KMS-11 (cell line): ENCODE measurements around the gene KLHL11.

Source experiments
- H2AFZ ChIP-seq: fragments of 200-600 bp; sonication (generic); 2 replicates; pipeline ENCODE4 v1.6.1; 2016; ENCODE audit warnings: antibody characterized with exemption, mixed run types, low read depth
- H3K27ac ChIP-seq: fragments of 200-600 bp; sonication (generic); 2 replicates; pipeline ENCODE4 v1.6.1; 2016; ENCODE audit warnings: mild to moderate bottlenecking, mixed run types
- H3K27me3 ChIP-seq: fragments of 200-600 bp; sonication (generic); 2 replicates; pipeline ENCODE4 v1.6.1; 2017; ENCODE audit warnings: mild to moderate bottlenecking, low read depth, mixed run types, moderate library complexity; ENCODE audit not compliant: insufficient read depth
- H3K36me3 ChIP-seq: fragments of 200-600 bp; sonication (generic); 2 replicates; pipeline ENCODE4 v1.6.1; 2017; ENCODE audit warnings: mild to moderate bottlenecking, mixed run types; ENCODE audit not compliant: insufficient read depth
- H3K4me1 ChIP-seq: fragments of 200-600 bp; sonication (generic); 2 replicates; pipeline ENCODE4 v1.6.1; 2016; ENCODE audit warnings: mild to moderate bottlenecking, low read depth, mixed run types; ENCODE audit not compliant: poor library complexity, severe bottlenecking
- H3K4me2 ChIP-seq: fragments of 200-600 bp; sonication (generic); 2 replicates; pipeline ENCODE4 v1.7.0; 2016; ENCODE audit warnings: mild to moderate bottlenecking, mixed run types
- H3K4me3 ChIP-seq: fragments of 200-600 bp; sonication (generic); IDR thresholded peaks from 2 replicates; pipeline ENCODE4 v1.6.1; 2017; ENCODE audit warnings: low read depth, low read length, mixed read lengths; ENCODE audit not compliant: insufficient read depth
- H3K79me2 ChIP-seq: fragments of 200-600 bp; sonication (generic); 2 replicates; pipeline ENCODE4 v1.6.1; 2016; ENCODE audit warnings: low read depth, mixed run types; ENCODE audit not compliant: insufficient read depth
- H3K9ac ChIP-seq: fragments of 200-600 bp; sonication (generic); 2 replicates; pipeline ENCODE4 v1.6.1; 2016; ENCODE audit warnings: mild to moderate bottlenecking, mixed run types
- H4K20me1 ChIP-seq: fragments of 200-600 bp; sonication (generic); 2 replicates; pipeline ENCODE4 v1.6.1; 2016; ENCODE audit warnings: mild to moderate bottlenecking, mixed run types; ENCODE audit not compliant: insufficient read depth
- TF ChIP-seq, protein P1 (sequence below): fragments of 200-600 bp; sonication (generic); conservative IDR thresholded peaks from 2 replicates; pipeline ENCODE4 v1.6.1; 2017; ENCODE audit warnings: low read depth, mild to moderate bottlenecking, antibody characterized with exemption, low read length, moderate library complexity, mixed read lengths

KLHL11 gene

DNA sequence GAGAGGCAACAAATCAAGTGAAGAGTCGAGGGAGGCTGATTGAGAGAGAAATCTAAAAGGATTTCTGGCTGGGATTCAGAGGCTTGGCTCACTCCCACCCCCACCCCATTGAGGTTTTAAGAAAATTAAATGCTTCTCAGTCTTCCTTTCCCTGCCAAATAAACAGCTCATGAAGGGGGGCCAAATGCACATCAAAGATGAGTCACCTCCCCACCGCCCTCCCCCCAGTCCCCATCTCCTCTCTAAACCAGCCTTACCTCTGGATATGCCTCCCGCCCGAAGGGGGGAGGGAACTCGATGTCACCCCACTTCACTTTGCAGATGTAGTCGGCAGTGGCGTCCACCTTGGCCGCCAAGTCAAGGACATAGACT lies 41.9 kb upstream of the KLHL11 start:
- Histone ChIP-seq H3K4me2 (no peak overlapping the region), H3K9ac (no peak overlapping the region), H4K20me1 (no peaks in the 10 kb centered on the region), H3K27me3 (no peaks in the 10 kb centered on the region), H3K4me1 (no peaks in the 10 kb centered on the region), H3K4me3 (no peak overlapping the region), H3K36me3 (peaks cover 24% of the 10 kb centered on the region; the same call in 1 of the 2 replicates), H3K27ac (no peak overlapping the region), H2AFZ (no peak overlapping the region), H3K79me2 (peaks cover 7% of the 10 kb centered on the region; the same call in 1 of the 2 replicates)
- TF ChIP-seq, protein P1, sequence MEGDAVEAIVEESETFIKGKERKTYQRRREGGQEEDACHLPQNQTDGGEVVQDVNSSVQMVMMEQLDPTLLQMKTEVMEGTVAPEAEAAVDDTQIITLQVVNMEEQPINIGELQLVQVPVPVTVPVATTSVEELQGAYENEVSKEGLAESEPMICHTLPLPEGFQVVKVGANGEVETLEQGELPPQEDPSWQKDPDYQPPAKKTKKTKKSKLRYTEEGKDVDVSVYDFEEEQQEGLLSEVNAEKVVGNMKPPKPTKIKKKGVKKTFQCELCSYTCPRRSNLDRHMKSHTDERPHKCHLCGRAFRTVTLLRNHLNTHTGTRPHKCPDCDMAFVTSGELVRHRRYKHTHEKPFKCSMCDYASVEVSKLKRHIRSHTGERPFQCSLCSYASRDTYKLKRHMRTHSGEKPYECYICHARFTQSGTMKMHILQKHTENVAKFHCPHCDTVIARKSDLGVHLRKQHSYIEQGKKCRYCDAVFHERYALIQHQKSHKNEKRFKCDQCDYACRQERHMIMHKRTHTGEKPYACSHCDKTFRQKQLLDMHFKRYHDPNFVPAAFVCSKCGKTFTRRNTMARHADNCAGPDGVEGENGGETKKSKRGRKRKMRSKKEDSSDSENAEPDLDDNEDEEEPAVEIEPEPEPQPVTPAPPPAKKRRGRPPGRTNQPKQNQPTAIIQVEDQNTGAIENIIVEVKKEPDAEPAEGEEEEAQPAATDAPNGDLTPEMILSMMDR: no peak

GRCh38 chr17:41906465-41907184 lies 41.4 kb upstream of the KLHL11 start:
- Histone ChIP-seq H3K27ac (no peak overlapping the region), H3K27me3 (no peaks in the 10 kb centered on the region), H3K4me1 (no peaks in the 10 kb centered on the region), H3K4me2 (no peak overlapping the region), H3K4me3 (no peak overlapping the region), H2AFZ (no peak overlapping the region), H3K79me2 (peaks cover 5% of the 10 kb centered on the region; the same call in 1 of the 2 replicates), H4K20me1 (no peaks in the 10 kb centered on the region), H3K36me3 (peaks cover 22% of the 10 kb centered on the region; the same call in 1 of the 2 replicates), H3K9ac (no peak overlapping the region)
- TF ChIP-seq, protein P1: no peak

GRCh38 chr17:41905172-41905571 lies 39.9 kb upstream of the KLHL11 start:
- Histone ChIP-seq H3K9ac (no peak overlapping the region), H2AFZ (no peak overlapping the region), H4K20me1 (no peaks in the 10 kb centered on the region), H3K4me3 (no peak overlapping the region), H3K4me1 (no peaks in the 10 kb centered on the region), H3K4me2 (no peak overlapping the region), H3K36me3 (peaks cover 14% of the 10 kb centered on the region; the same call in 1 of the 2 replicates), H3K27ac (no peak overlapping the region), H3K27me3 (no peaks in the 10 kb centered on the region), H3K79me2 (no peaks in the 10 kb centered on the region; the same call in 1 of the 2 replicates)
- TF ChIP-seq, protein P1: no peak

GRCh38 chr17:41904242-41904841 lies 39.1 kb upstream of the KLHL11 start:
- H3K27me3 ChIP-seq: no peaks in the 10 kb centered on the region
- H3K9ac ChIP-seq: no peak overlapping the region
- H3K4me3 ChIP-seq: no peak overlapping the region
- peaks cover 6% of the 10 kb centered on the region; the same call in 1 of the 2 replicates for H3K36me3 ChIP-seq
- H3K27ac ChIP-seq: no peak overlapping the region
- TF ChIP-seq, protein P1: no peak
- no peaks in the 10 kb centered on the region for H4K20me1 ChIP-seq
- no peaks in the 10 kb centered on the region; the same call in 1 of the 2 replicates for H3K79me2 ChIP-seq
- H2AFZ ChIP-seq: no peak overlapping the region
- no peaks in the 10 kb centered on the region for H3K4me1 ChIP-seq
- no peak overlapping the region for H3K4me2 ChIP-seq
